Kidney (tissue), 14 donors: ENCODE data around the gene XIST. TPM values are rescaled to one million over a fixed set of nuclear protein-coding genes. Genes with fewer than 3 reads are reported as not detected.

Experiments used
- DNase-seq, 5 donors: peaks; one replicate each; pipeline ENCODE4 v3.0.0-alpha.2; 2013 to 2020
- FAIRE-seq: peaks from 2 replicates; lab custom pipeline; 2012; peaks lifted over from hg19 to GRCh38; lab: Jason Lieb, UNC
- H3K27ac ChIP-seq, 2 donors: one replicate each; pipeline ENCODE4 v1.7.0; 2013; ENCODE audit warnings: low read depth in 2 of 2, low read length in 2 of 2, inconsistent platforms in 1 of 2
- H3K27me3 ChIP-seq: one replicate; pipeline ENCODE4 v1.7.1; 2013; ENCODE audit warnings: low read length, inconsistent platforms; ENCODE audit not compliant: control insufficient read depth, insufficient read depth
- H3K36me3 ChIP-seq, 3 donors: one replicate each; pipeline versions ENCODE4 v1.7.0 to v1.7.1; 2013; ENCODE audit warnings: low read length in 3 of 3, control low read depth in 1 of 3, inconsistent platforms in 1 of 3; ENCODE audit not compliant: insufficient read depth in 3 of 3, control insufficient read depth in 2 of 3
- H3K4me1 ChIP-seq, 3 donors: one replicate each; pipeline versions ENCODE4 v1.7.0 to v1.7.1; 2013; ENCODE audit warnings: low read length in 3 of 3, inconsistent platforms in 1 of 3, low read depth in 1 of 3; ENCODE audit not compliant: control insufficient read depth in 2 of 3, insufficient read depth in 2 of 3
- H3K4me3 ChIP-seq, 3 donors: one replicate each; pipeline versions ENCODE4 v1.7.0 to v1.8.1; 2013; ENCODE audit warnings: low read length in 3 of 3, control low read depth in 1 of 3, inconsistent platforms in 1 of 3
- H3K9ac ChIP-seq, 3 donors: one replicate each; pipeline versions ENCODE4 v1.7.0 to v1.7.1; 2013; ENCODE audit warnings: low read length in 3 of 3, control low read depth in 1 of 3, inconsistent platforms in 1 of 3
- H3K9me3 ChIP-seq, 3 donors: one replicate each; pipeline versions ENCODE4 v1.7.0 to v1.7.1; 2013; ENCODE audit warnings: low read length in 3 of 3, control low read depth in 1 of 3, inconsistent platforms in 1 of 3; ENCODE audit not compliant: control insufficient read depth in 2 of 3, insufficient read depth in 1 of 3
- CTCF ChIP-seq: IDR thresholded peaks from 3 replicates; pipeline ENCODE4 v1.5.1; 2012; ENCODE audit warnings: mild to moderate bottlenecking, moderate library complexity, borderline replicate concordance; ENCODE audit not compliant: insufficient read depth; ENCODE audit errors: extremely low read depth
- intact Hi-C: fragments of 100-400 bp; cut with DNase I; formaldehyde crosslinking; loops from one replicate; pipeline ENCODE4 v1.11.1; 2022
- polyA plus RNA-seq: library from polyadenylated mRNA; stranded (reverse); fragments of 350-450 nt; fragmentation: Illumina TruSeq; extraction: RNeasy Lipid Tissue Mini Kit (QIAGEN cat#74804); gene quantifications from one replicate; pipeline ENCODE4 v1.2.3, GENCODE V29; 2014; ENCODE audit warnings: low read depth, low replicate concordance; ENCODE audit not compliant: insufficient read depth
- total RNA-seq: library from RNA; stranded (reverse); fragmentation: NEBNext Ultra II Directional; extraction: Animal tissue kit (Norgen Biotek cat#: 25700); gene quantifications from one replicate; pipeline ENCODE4 v1.2.1, GENCODE V29; 2021
- donor health status: control.
- donor health status: control.
- donor health status: control.
- donor health status: control.
- donor health status: control.
- donor health status: DM: yes; HTN: yes; CAD: no.
- donor health status: Normal renal cell carcinoma (clear cell type).

Gene XIST
- total and polyA plus RNA-seq, 2 donors from 2014 or later: 343 TPM; not detected in 1

- Histone ChIP-seq H3K27me3 (no peaks in the 10 kb centered on the region), H3K4me1 (no peaks in the 10 kb centered on the region), H3K9ac (no peak overlapping the region), H3K4me3 (no peak overlapping the region), H3K36me3 (peaks cover 0 to 11% (median 0%) of the 10 kb centered on the region in 3 donors), H3K27ac (no peak overlapping the region), H3K9me3 (no peaks in the 10 kb centered on the region)
- intact Hi-C loops: no loop called here
- FAIRE-seq (no peak), DNase-seq (no peak)
- no peak for TF ChIP-seq CTCF
These were observed 20.2 kb downstream of the XIST start for GRCh38 chrX:73832319-73832718.

GRCh38 chrX:73831500-73831899 is 21.0 kb downstream of the XIST start:
- intact Hi-C loops: no loop called here
- Histone ChIP-seq H3K4me3 (no peak overlapping the region), H3K9me3 (no peaks in the 10 kb centered on the region), H3K4me1 (no peaks in the 10 kb centered on the region), H3K27ac (no peak overlapping the region), H3K27me3 (no peaks in the 10 kb centered on the region), H3K9ac (no peak overlapping the region), H3K36me3 (peaks cover 0 to 11% (median 0%) of the 10 kb centered on the region in 3 donors)
- no peak for TF ChIP-seq CTCF
- DNase-seq: no peak
- FAIRE-seq: no peak

- no peaks in the 10 kb centered on the region for H3K4me1 ChIP-seq
- intact Hi-C loops: no loop called here
- H3K27ac ChIP-seq: no peak overlapping the region
- FAIRE-seq (no peak), DNase-seq (no peak)
- H3K4me3 ChIP-seq: no peak overlapping the region
- peaks cover 0 to 11% (median 0%) of the 10 kb centered on the region in 3 donors for H3K36me3 ChIP-seq
- H3K27me3 ChIP-seq: no peaks in the 10 kb centered on the region
- no peak for TF ChIP-seq CTCF
- no peak overlapping the region for H3K9ac ChIP-seq
- H3K9me3 ChIP-seq: no peaks in the 10 kb centered on the region
These were observed 21.8 kb downstream of the XIST start for GRCh38 chrX:73830489-73831414.
